ENCODE data around the gene GARIN5A. TPM values are rescaled to one million over a fixed set of nuclear protein-coding genes. Genes with fewer than 3 reads are reported as not detected.

Gene GARIN5A
- total and polyA plus RNA-seq, 2 experiments from 2014 or later, result 0.20 TPM; not detected in 1

GRCh38 chr19:50450369-50451222 is 26.1 kb downstream of the GARIN5A start:
- Histone ChIP-seq H3K9me3 (ENCODE audit: low read depth) (no peaks in the 10 kb centered on the region), H3K36me3 (ENCODE audit: low read depth) (no peaks in the 10 kb centered on the region), H3K27me3 (replicated peaks; ENCODE audit: insufficient read depth) (no peaks in the 10 kb centered on the region), H2AFZ (no peak overlapping the region), H3K4me1 (ENCODE audit: insufficient read depth) (no peaks in the 10 kb centered on the region), H3K27ac (no peak overlapping the region), H3F3A (ENCODE audit: insufficient read depth) (no peaks in the 10 kb centered on the region), H3K4me2 (ENCODE audit: unreplicated experiment) (no peak overlapping the region), H3K9me2 (ENCODE audit: insufficient read depth) (no peaks in the 10 kb centered on the region), H4K20me1 (ENCODE audit: insufficient read depth) (no peaks in the 10 kb centered on the region), H3K79me2 (ENCODE audit: insufficient read depth) (no peaks in the 10 kb centered on the region), H3K4me3 (no peak overlapping the region), H3K9ac (no peak overlapping the region)
- 41 to 46% methylated on average over 28 to 30 of the region's 30 CpGs for WGBS, 2 experiments (ENCODE audit: low coverage in 1 of 2, low lambda C conversion rate in 2 of 2, missing lambda C conversion rate in 2 of 2)
- no peak for DNase-seq
- TF ChIP-seq EZH2phosphoT487 (IDR thresholded peaks at IDR 0.05; ENCODE audit: insufficient read depth, low read depth) (no peak), EZH2 (IDR thresholded peaks at IDR 0.05; ENCODE audit: insufficient read depth, poor library complexity, severe bottlenecking) (no peak)
- in situ Hi-C loops (cut with MboI), result no loop called here

- Histone ChIP-seq H3K4me3 (no peak overlapping the region), H4K20me1 (ENCODE audit: insufficient read depth) (no peaks in the 10 kb centered on the region), H3K4me2 (ENCODE audit: unreplicated experiment) (no peak overlapping the region), H3K9me2 (ENCODE audit: insufficient read depth) (no peaks in the 10 kb centered on the region), H3F3A (ENCODE audit: insufficient read depth) (no peaks in the 10 kb centered on the region), H3K27ac (no peak overlapping the region), H3K4me1 (ENCODE audit: insufficient read depth) (no peaks in the 10 kb centered on the region), H3K27me3 (replicated peaks; ENCODE audit: insufficient read depth) (no peaks in the 10 kb centered on the region), H3K36me3 (ENCODE audit: low read depth) (no peaks in the 10 kb centered on the region), H2AFZ (no peak overlapping the region), H3K9me3 (ENCODE audit: low read depth) (no peaks in the 10 kb centered on the region), H3K9ac (no peak overlapping the region), H3K79me2 (ENCODE audit: insufficient read depth) (no peaks in the 10 kb centered on the region)
- no peak for DNase-seq
- TF ChIP-seq EZH2 (IDR thresholded peaks at IDR 0.05; ENCODE audit: insufficient read depth, poor library complexity, severe bottlenecking) (no peak), EZH2phosphoT487 (IDR thresholded peaks at IDR 0.05; ENCODE audit: insufficient read depth, low read depth) (no peak)
- in situ Hi-C loops (cut with MboI), result no loop called here
- 57 to 58% methylated on average over 13 to 14 of the region's 14 CpGs for WGBS, 2 experiments (ENCODE audit: low coverage in 1 of 2, low lambda C conversion rate in 2 of 2, missing lambda C conversion rate in 2 of 2)
Observed at GRCh38 chr19:50449236-50449899, 27.3 kb downstream of the GARIN5A start.

GRCh38 chr19:50447750-50448149 is 28.9 kb downstream of the GARIN5A start:
- H3K4me1 ChIP-seq (ENCODE audit: insufficient read depth), result no peaks in the 10 kb centered on the region
- no peak overlapping the region for H3K27ac ChIP-seq
- no peak overlapping the region for H2AFZ ChIP-seq
- no peaks in the 10 kb centered on the region for H3K79me2 ChIP-seq (ENCODE audit: insufficient read depth)
- no peaks in the 10 kb centered on the region for H3K27me3 ChIP-seq (replicated peaks; ENCODE audit: insufficient read depth)
- 70 to 76% methylated on average over 10 of the region's 10 CpGs for WGBS, 2 experiments (ENCODE audit: low coverage in 1 of 2, low lambda C conversion rate in 2 of 2, missing lambda C conversion rate in 2 of 2)
- H3F3A ChIP-seq (ENCODE audit: insufficient read depth), result no peaks in the 10 kb centered on the region
- H3K9ac ChIP-seq, result no peak overlapping the region
- TF ChIP-seq EZH2 (IDR thresholded peaks at IDR 0.05; ENCODE audit: insufficient read depth, poor library complexity, severe bottlenecking) (no peak), EZH2phosphoT487 (IDR thresholded peaks at IDR 0.05; ENCODE audit: insufficient read depth, low read depth) (no peak)
- H3K4me3 ChIP-seq, result no peak overlapping the region
- in situ Hi-C loops (cut with MboI), result no loop called here
- no peak for DNase-seq
- H3K9me3 ChIP-seq (ENCODE audit: low read depth), result no peaks in the 10 kb centered on the region
- no peaks in the 10 kb centered on the region for H4K20me1 ChIP-seq (ENCODE audit: insufficient read depth)
- H3K36me3 ChIP-seq (ENCODE audit: low read depth), result no peaks in the 10 kb centered on the region
- H3K9me2 ChIP-seq (ENCODE audit: insufficient read depth), result no peaks in the 10 kb centered on the region
- no peak overlapping the region for H3K4me2 ChIP-seq (ENCODE audit: unreplicated experiment)

GRCh38 chr19:50447053-50447452 is 29.6 kb downstream of the GARIN5A start:
- Histone ChIP-seq H3K27me3 (replicated peaks; ENCODE audit: insufficient read depth) (no peaks in the 10 kb centered on the region), H3K36me3 (ENCODE audit: low read depth) (no peaks in the 10 kb centered on the region), H3K4me1 (ENCODE audit: insufficient read depth) (no peaks in the 10 kb centered on the region), H3K9me3 (ENCODE audit: low read depth) (no peaks in the 10 kb centered on the region), H3K27ac (no peak overlapping the region), H3K4me2 (ENCODE audit: unreplicated experiment) (no peak overlapping the region), H3K9me2 (ENCODE audit: insufficient read depth) (no peaks in the 10 kb centered on the region), H3K4me3 (no peak overlapping the region), H3F3A (ENCODE audit: insufficient read depth) (no peaks in the 10 kb centered on the region), H3K9ac (no peak overlapping the region), H4K20me1 (ENCODE audit: insufficient read depth) (no peaks in the 10 kb centered on the region), H2AFZ (no peak overlapping the region), H3K79me2 (ENCODE audit: insufficient read depth) (no peaks in the 10 kb centered on the region)
- in situ Hi-C loops (cut with MboI), result no loop called here
- 48 to 50% methylated on average over 5 of the region's 5 CpGs for WGBS, 2 experiments (ENCODE audit: low coverage in 1 of 2, low lambda C conversion rate in 2 of 2, missing lambda C conversion rate in 2 of 2)
- TF ChIP-seq EZH2 (IDR thresholded peaks at IDR 0.05; ENCODE audit: insufficient read depth, poor library complexity, severe bottlenecking), result no peak
- no peak for TF ChIP-seq EZH2phosphoT487 (IDR thresholded peaks at IDR 0.05; ENCODE audit: insufficient read depth, low read depth)
- DNase-seq, result no peak

Measured in GM23248 (cell line).